CD14-positive monocyte (primary cell): ENCODE measurements around the gene CSH1. TPM values are rescaled to one million over a fixed set of nuclear protein-coding genes. Genes with fewer than 3 reads are reported as not detected.
A peak's percentile ranks its signal among the peaks of the same experiment; 100 is the strongest.
"Not testable (repeated sequence)": the region's sequence is repeated elsewhere in the genome, so short reads cannot be mapped to it uniquely, and the experiment has no call there.

ENCODE experiments used
- DNase-seq, 3 donors: peaks; one replicate each; pipeline ENCODE4 v3.0.0-alpha.2; 2011 to 2022
- H2AFZ ChIP-seq: 2 replicates; pipeline ENCODE4 v1.6.0; 2012; ENCODE audit warnings: mild to moderate bottlenecking, low read depth, low read length, inconsistent platforms; ENCODE audit not compliant: insufficient read depth, poor library complexity, severe bottlenecking
- H3K27ac ChIP-seq, 2 donors: 1 replicate in 1 of 2; 2 replicates in 1 of 2; pipeline ENCODE4 v1.5.1; 2012 to 2013; ENCODE audit warnings: low read length in 2 of 2, control low read depth in 1 of 2, inconsistent platforms in 1 of 2, low read depth in 1 of 2, mild to moderate bottlenecking in 1 of 2
- H3K27me3 ChIP-seq, 2 donors: one replicate each; pipeline versions ENCODE4 v1.6.0 to v1.6.1; 2011 to 2013; ENCODE audit warnings: low read length in 2 of 2; ENCODE audit not compliant: control insufficient read depth in 2 of 2, insufficient read depth in 2 of 2
- H3K36me3 ChIP-seq, 2 donors: replicated peaks in 1 of 2; 1 replicate in 1 of 2; 2 replicates in 1 of 2; pipeline versions ENCODE4 v1.5.1 to v1.6.1; 2012 to 2013; ENCODE audit warnings: low read length in 2 of 2, control low read depth in 1 of 2, inconsistent platforms in 1 of 2, mild to moderate bottlenecking in 1 of 2; ENCODE audit not compliant: insufficient read depth in 2 of 2, control insufficient read depth in 1 of 2
- H3K4me1 ChIP-seq, 2 donors: 1 replicate in 1 of 2; 2 replicates in 1 of 2; pipeline versions ENCODE4 v1.5.1 to v1.6.1; 2012 to 2013; ENCODE audit warnings: low read length in 2 of 2, control low read depth in 1 of 2, inconsistent platforms in 1 of 2, mild to moderate bottlenecking in 1 of 2, moderate library complexity in 1 of 2; ENCODE audit not compliant: insufficient read depth in 2 of 2, control insufficient read depth in 1 of 2
- H3K4me2 ChIP-seq: replicated peaks from 2 replicates; pipeline ENCODE3; 2012; ENCODE audit warnings: low read length, moderate library complexity, mild to moderate bottlenecking; ENCODE audit not compliant: poor library complexity, severe bottlenecking; ENCODE audit errors: extremely low read depth
- H3K4me3 ChIP-seq, 3 experiments: fragments of 200-600 bp in 1 of 3; sonication (generic) in 1 of 3; replicated peaks in 1 of 3; 1 replicate in 2 of 3; 2 replicates in 1 of 3; pipeline ENCODE4 v1.5.1; 2011 to 2013; ENCODE audit warnings: low read length in 3 of 3, mild to moderate bottlenecking in 3 of 3, control low read depth in 2 of 3, low read depth in 2 of 3, inconsistent platforms in 1 of 3, moderate library complexity in 1 of 3
- H3K79me2 ChIP-seq: 2 replicates; pipeline ENCODE4 v1.6.0; 2012; ENCODE audit warnings: mild to moderate bottlenecking, control low read depth, inconsistent platforms, low read length, moderate library complexity; ENCODE audit not compliant: insufficient read depth
- H3K9ac ChIP-seq: 2 replicates; pipeline ENCODE4 v1.6.0; 2017; ENCODE audit warnings: low read length, mild to moderate bottlenecking; ENCODE audit not compliant: insufficient read depth, poor library complexity, severe bottlenecking
- H3K9me3 ChIP-seq, 2 donors: replicated peaks in 1 of 2; 1 replicate in 1 of 2; 2 replicates in 1 of 2; pipeline versions ENCODE4 v1.5.1 to v1.6.1; 2012 to 2013; ENCODE audit warnings: low read length in 2 of 2, control low read depth in 1 of 2; ENCODE audit not compliant: control insufficient read depth in 1 of 2, insufficient read depth in 1 of 2
- H4K20me1 ChIP-seq: 2 replicates; pipeline ENCODE4 v1.6.0; 2012; ENCODE audit warnings: mild to moderate bottlenecking, low read length, control low read depth, moderate library complexity; ENCODE audit not compliant: insufficient read depth
- H3K27ac Mint-ChIP-seq, 7 donors: one replicate each; pipeline ENCODE4 v1.8.0; 2020; ENCODE audit warnings: mild to moderate bottlenecking in 7 of 7, mixed read lengths in 7 of 7, moderate library complexity in 6 of 7, inconsistent platforms in 2 of 7
- H3K27me3 Mint-ChIP-seq, 3 donors: one replicate each; pipeline ENCODE4 v1.8.0; 2021 to 2022; ENCODE audit warnings: low read depth in 3 of 3, mild to moderate bottlenecking in 3 of 3, mixed read lengths in 3 of 3, moderate library complexity in 3 of 3, inconsistent platforms in 1 of 3
- H3K36me3 Mint-ChIP-seq, 2 donors: one replicate each; pipeline ENCODE4 v1.8.0; 2020; ENCODE audit warnings: mixed read lengths in 2 of 2, inconsistent platforms in 1 of 2, mild to moderate bottlenecking in 1 of 2
- H3K4me1 Mint-ChIP-seq: one replicate; pipeline ENCODE4 v1.8.0; 2020; ENCODE audit warnings: mild to moderate bottlenecking, mixed read lengths
- H3K4me3 Mint-ChIP-seq, 2 donors: one replicate each; pipeline ENCODE4 v1.8.0; 2020; ENCODE audit warnings: mild to moderate bottlenecking in 2 of 2, mixed read lengths in 2 of 2, moderate library complexity in 1 of 2
- H3K9me3 Mint-ChIP-seq, 7 donors: one replicate each; pipeline ENCODE4 v1.8.0; 2020 to 2022; ENCODE audit warnings: mixed read lengths in 7 of 7, mild to moderate bottlenecking in 6 of 7, moderate library complexity in 6 of 7, inconsistent platforms in 2 of 7
- WGBS: methylation state at CpG from one replicate; pipeline ENCODE4 v1.1.5; 2013; ENCODE audit warnings: missing lambda C conversion rate; ENCODE audit not compliant: insufficient coverage; 5-methylcytosine and 5-hydroxymethylcytosine counted together
- intact Hi-C, 2 donors: fragments of 100-400 bp; cut with micrococcal nuclease; formaldehyde crosslinking; loops; one replicate each; pipeline versions ENCODE4 v1.15.0 to v1.15.1; 2023
- polyA plus RNA-seq, 3 donors: library from polyadenylated mRNA; depleted of rRNA in 1 of 3; unstranded in 2 of 3; stranded (reverse) in 1 of 3; fragments of 300-500 nt in 2 of 3; fragments of >200 nt in 1 of 3; fragmentation: Illumina TruSeq in 2 of 3; gene quantifications; 1 replicate in 2 of 3; 2 replicates in 1 of 3; pipeline ENCODE4 v1.2.3, GENCODE V29; 2012 to 2021

Gene CSH1
- polyA plus RNA-seq, 3 donors = not detected

- not testable (repeated sequence) for H3K4me1 Mint-ChIP-seq
Measured at GRCh38 chr17:63873577-63873976, 22.8 kb downstream of the CSH1 start, which contains the start of gene CSH2. Gene CSH2 (minus strand): TSS chr17:63873677. CDS start chr17:63873614, 63 bp downstream.

GRCh38 chr17:63871646-63872365 lies 24.6 kb downstream of the CSH1 start:
- H3K27ac Mint-ChIP-seq = peak overlapping the region in 1 of 7 donors; percentile 33
- not testable (repeated sequence) for H3K36me3 Mint-ChIP-seq

More at GRCh38 chr17:63873577-63873976, 22.8 kb downstream of the CSH1 start, which contains the start of gene CSH2:
- H4K20me1 ChIP-seq, H3K4me1 ChIP-seq, intact Hi-C loops, H3K4me2 ChIP-seq, H3K9me3 ChIP-seq, H3K36me3 ChIP-seq, H3K4me3 ChIP-seq, H2AFZ ChIP-seq, H3K9ac ChIP-seq, H3K27me3 Mint-ChIP-seq, H3K9me3 Mint-ChIP-seq, H3K27me3 ChIP-seq, DNase-seq, H3K36me3 Mint-ChIP-seq, H3K27ac Mint-ChIP-seq, H3K79me2 ChIP-seq, H3K4me3 Mint-ChIP-seq, H3K27ac ChIP-seq: not testable (repeated sequence)
- no CpG with 5 or more reads among the region's 7 CpGs for WGBS

GRCh38 chr17:63870292-63870665 lies 26.1 kb downstream of the CSH1 start:
- H3K4me2 ChIP-seq, H3K4me3 ChIP-seq, H3K36me3 ChIP-seq, H3K4me3 Mint-ChIP-seq, H3K27ac ChIP-seq, DNase-seq, H3K27me3 Mint-ChIP-seq, H3K9me3 ChIP-seq, H3K9ac ChIP-seq, H3K27me3 ChIP-seq, intact Hi-C loops, H3K9me3 Mint-ChIP-seq, H3K4me1 ChIP-seq, H4K20me1 ChIP-seq, H3K79me2 ChIP-seq, H2AFZ ChIP-seq, H3K36me3 Mint-ChIP-seq, H3K27ac Mint-ChIP-seq: not testable (repeated sequence)
- H3K4me1 Mint-ChIP-seq = peaks cover 14% of the 10 kb centered on the region
- WGBS = no CpG with 5 or more reads among the region's 4 CpGs

More at GRCh38 chr17:63871646-63872365, 24.6 kb downstream of the CSH1 start:
- H3K4me2 ChIP-seq, H4K20me1 ChIP-seq, H3K36me3 ChIP-seq, H3K27me3 Mint-ChIP-seq, H3K4me1 ChIP-seq, H3K4me1 Mint-ChIP-seq, DNase-seq, H3K27ac ChIP-seq, H2AFZ ChIP-seq, H3K9ac ChIP-seq, H3K9me3 ChIP-seq, H3K4me3 ChIP-seq, H3K9me3 Mint-ChIP-seq, intact Hi-C loops, H3K79me2 ChIP-seq, H3K4me3 Mint-ChIP-seq, H3K27me3 ChIP-seq: not testable (repeated sequence)
- 100% methylated on average over 4 of the region's 15 CpGs for WGBS

GRCh38 chr17:63869491-63870291 lies 26.7 kb downstream of the CSH1 start:
- H3K36me3 ChIP-seq, H3K4me1 ChIP-seq, DNase-seq, H3K4me3 ChIP-seq, H4K20me1 ChIP-seq, H3K9me3 ChIP-seq, H3K27me3 ChIP-seq, H2AFZ ChIP-seq, H3K27ac ChIP-seq, H3K79me2 ChIP-seq, H3K4me3 Mint-ChIP-seq, intact Hi-C loops, H3K36me3 Mint-ChIP-seq, H3K27ac Mint-ChIP-seq, H3K27me3 Mint-ChIP-seq, H3K9ac ChIP-seq, H3K9me3 Mint-ChIP-seq, H3K4me2 ChIP-seq: not testable (repeated sequence)
- no CpG with 5 or more reads among the region's 9 CpGs for WGBS
- H3K4me1 Mint-ChIP-seq = peaks cover 14% of the 10 kb centered on the region
